ENCODE measurements around the gene CHST13. TPM values are rescaled to one million over a fixed set of nuclear protein-coding genes. Genes with fewer than 3 reads are reported as not detected.

CHST13 gene
- total RNA-seq, 1 donor from 2014 or later = 4.2 TPM

DNA sequence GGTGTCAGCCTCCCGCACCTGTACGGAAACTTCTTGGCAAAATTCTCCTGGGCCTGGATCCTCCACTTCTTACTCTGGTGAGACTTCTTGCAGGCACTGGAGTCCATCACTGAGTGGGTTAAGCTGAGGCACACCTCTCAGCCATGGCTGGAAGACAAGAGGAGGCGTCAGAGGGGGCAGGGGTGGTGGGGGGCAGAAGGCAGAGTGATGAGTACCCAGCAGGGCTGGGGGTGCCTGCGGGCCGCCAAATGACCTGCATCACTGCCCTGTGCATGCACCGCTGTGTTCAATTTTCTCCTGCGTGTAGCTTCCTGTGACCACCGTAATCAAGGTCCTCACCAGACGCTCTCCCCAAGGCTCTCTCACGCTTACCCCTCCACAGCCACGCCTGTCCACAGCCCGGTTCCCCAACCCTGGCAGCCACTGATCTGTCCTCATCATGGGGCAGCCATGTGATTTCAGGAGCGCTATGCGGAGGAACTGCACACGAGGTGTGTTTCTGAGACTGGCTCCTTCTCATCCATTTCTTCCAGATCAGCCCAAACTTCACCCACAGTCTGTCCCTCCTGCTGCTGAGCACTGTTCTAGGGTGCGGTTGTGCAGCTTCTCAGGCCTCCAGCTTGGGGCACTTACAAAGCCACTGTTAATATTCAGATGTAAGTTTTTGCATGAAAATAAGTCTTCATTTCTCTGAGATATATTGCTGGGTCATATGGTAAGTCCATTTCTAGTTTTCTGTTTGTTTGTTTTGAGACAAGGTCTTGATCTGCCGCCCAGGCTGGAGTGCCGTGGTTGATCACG lies 29.5 kb downstream of the CHST13 start:
- intact Hi-C loops (cut with DNase I) = no loop called here
- Histone ChIP-seq H3K4me3 (no peak overlapping the region), H3K27ac (no peak overlapping the region), H3K36me3 (no peaks in the 10 kb centered on the region), H3K9me3 (no peaks in the 10 kb centered on the region), H3K27me3 (no peaks in the 10 kb centered on the region), H3K4me1 (no peaks in the 10 kb centered on the region)
- DNase-seq (ENCODE audit: extremely low spot score in 2 of 2) = peak; percentile 69 to 84
- no peak for TF ChIP-seq POLR2AphosphoS5 (IDR thresholded peaks at IDR 0.05; ENCODE audit: insufficient read depth in 1 of 2, low read depth in 1 of 2)
- TF ChIP-seq, protein P1, sequence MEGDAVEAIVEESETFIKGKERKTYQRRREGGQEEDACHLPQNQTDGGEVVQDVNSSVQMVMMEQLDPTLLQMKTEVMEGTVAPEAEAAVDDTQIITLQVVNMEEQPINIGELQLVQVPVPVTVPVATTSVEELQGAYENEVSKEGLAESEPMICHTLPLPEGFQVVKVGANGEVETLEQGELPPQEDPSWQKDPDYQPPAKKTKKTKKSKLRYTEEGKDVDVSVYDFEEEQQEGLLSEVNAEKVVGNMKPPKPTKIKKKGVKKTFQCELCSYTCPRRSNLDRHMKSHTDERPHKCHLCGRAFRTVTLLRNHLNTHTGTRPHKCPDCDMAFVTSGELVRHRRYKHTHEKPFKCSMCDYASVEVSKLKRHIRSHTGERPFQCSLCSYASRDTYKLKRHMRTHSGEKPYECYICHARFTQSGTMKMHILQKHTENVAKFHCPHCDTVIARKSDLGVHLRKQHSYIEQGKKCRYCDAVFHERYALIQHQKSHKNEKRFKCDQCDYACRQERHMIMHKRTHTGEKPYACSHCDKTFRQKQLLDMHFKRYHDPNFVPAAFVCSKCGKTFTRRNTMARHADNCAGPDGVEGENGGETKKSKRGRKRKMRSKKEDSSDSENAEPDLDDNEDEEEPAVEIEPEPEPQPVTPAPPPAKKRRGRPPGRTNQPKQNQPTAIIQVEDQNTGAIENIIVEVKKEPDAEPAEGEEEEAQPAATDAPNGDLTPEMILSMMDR (IDR thresholded peaks at IDR 0.05) = no peak
- TF ChIP-seq POLR2A (IDR thresholded peaks at IDR 0.05) = no peak

DNA sequence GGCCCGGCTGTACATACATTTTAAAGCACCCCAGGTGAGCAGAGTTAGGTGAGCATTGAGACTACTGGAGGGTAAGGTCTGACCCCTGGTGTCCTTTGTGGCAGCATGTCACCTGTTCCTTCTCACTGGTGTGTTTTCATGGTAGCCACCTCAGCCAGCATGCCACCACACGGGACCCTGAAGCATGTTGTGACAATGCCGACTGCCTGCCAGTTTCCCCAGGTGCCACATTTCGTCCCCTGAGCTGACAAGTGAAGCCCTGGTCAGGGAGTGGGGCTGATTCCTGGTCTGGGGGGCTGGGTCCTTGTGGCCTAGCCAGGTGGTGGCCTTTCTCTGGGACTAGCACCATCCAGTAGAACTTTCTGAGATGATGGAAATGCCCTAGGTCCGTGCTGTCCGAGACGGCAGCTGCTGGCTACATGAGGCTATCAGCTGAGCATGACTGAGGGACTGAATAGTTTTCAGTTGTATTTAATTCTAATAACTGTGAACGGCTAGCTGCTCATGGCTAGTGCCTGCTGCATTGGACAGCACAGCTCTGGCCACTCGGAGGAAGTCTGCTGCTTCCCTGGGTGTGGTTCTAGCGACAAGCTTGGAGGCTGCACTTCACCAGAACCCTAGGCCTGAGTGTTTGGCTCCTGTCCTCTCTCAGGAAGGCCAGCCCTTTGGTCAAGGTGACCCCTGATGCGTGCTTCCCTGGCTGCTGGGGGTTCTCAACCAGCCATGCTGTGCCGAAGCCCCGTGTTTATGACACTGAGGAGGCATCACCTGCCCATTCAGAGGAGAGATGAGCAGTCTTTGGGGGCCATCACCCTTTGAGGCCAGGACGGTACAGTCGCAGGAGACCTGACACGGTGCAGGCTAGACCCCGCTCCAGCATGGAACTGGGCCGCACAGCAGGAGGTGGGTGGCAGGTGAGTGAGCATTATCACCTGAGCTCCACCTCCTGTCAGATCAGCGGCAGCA lies 30.9 kb downstream of the CHST13 start:
- Histone ChIP-seq H3K9me3 (no peaks in the 10 kb centered on the region), H3K27me3 (no peaks in the 10 kb centered on the region), H3K36me3 (no peaks in the 10 kb centered on the region), H3K27ac (no peak overlapping the region), H3K4me3 (no peak overlapping the region), H3K4me1 (no peaks in the 10 kb centered on the region)
- DNase-seq (ENCODE audit: extremely low spot score in 2 of 2) = peak; percentile 70 to 72
- TF ChIP-seq POLR2A (IDR thresholded peaks at IDR 0.05) = no peak
- TF ChIP-seq POLR2AphosphoS5 (IDR thresholded peaks at IDR 0.05; ENCODE audit: insufficient read depth in 1 of 2, low read depth in 1 of 2) = no peak
- TF ChIP-seq, protein P1 (IDR thresholded peaks at IDR 0.05) = no peak
- intact Hi-C loops (cut with DNase I) = no loop called here

DNA sequence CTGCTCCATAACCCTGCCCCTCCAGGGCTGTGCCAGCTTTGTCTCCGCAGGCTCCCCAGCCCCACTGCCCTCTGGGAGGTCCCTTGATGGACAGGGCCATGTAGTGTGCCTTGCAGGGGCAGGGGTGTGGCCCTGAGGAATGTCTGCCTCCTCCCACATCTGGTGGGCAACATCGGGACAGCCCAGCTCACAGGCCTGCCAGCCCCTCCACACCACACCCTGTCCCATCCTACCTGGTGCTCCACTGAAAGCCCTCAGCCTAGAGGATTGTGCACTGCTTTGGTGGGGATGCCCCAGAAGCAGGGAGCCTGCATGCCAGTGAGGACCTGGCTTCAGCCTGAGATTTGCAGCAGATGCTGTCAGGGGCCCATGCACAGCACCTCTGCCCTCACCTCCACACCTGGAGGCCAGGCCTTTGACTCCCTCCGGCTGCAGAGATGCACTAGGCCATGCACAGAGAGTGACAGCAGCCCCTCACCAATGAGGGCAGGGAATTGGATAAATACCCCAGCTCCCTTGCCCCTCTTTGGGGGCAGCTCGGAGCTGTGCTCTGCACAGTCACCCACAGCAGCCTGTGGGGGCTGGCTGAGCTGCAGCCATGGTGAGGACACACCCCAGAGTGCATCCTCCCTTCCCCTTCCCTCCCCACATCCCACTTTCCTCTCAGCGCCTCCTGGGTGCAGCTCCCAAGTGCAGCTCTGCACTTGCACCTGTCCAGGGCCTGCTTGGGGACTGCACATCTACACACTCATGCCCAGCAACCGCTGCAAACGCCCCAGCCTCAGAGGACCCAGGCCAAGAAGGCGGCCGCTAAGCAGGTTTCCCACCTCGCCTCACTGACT lies 32.1 kb downstream of the CHST13 start:
- TF ChIP-seq POLR2A (IDR thresholded peaks at IDR 0.05) (no peak), POLR2AphosphoS5 (IDR thresholded peaks at IDR 0.05; ENCODE audit: insufficient read depth in 1 of 2, low read depth in 1 of 2) (no peak)
- TF ChIP-seq, protein P1 (IDR thresholded peaks at IDR 0.05) = no peak
- Histone ChIP-seq H3K27ac (no peak overlapping the region), H3K9me3 (no peaks in the 10 kb centered on the region), H3K27me3 (no peaks in the 10 kb centered on the region), H3K4me3 (no peak overlapping the region), H3K4me1 (no peaks in the 10 kb centered on the region), H3K36me3 (no peaks in the 10 kb centered on the region)
- DNase-seq (ENCODE audit: extremely low spot score in 2 of 2) = peak; percentile 76 to 84
- intact Hi-C loops (cut with DNase I) = no loop called here

DNA sequence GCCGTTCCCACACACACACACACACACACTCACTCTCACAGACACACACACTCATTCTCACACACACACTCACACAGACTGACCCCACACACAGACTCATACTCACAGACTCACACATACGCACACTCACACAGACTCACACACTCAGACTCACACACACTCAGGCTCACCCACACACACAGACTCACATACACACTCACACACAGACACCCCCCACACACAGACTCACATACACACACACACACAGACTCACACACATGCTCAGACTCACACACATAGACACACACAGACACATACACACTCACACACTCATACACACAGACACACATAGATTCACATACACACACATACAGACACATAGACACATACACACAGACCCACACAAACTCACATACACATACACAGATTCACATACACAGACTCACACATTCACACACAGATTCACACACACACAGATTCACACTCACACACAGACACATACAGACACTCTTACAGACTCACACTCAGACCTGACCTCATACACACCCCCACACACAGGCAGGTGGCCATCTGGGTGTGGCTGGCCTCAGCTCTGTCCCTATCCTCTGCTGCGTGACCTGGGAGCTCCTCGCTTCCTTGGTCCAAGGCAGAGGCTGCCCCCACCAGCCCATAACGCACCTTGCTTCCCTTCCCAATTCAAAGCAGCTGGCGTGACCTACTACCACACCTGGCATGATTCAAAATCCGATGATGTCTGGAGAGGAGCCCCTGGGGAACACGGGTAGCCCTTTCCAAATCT lies 32.9 kb downstream of the CHST13 start:
- Histone ChIP-seq H3K9me3 (no peaks in the 10 kb centered on the region), H3K27ac (no peak overlapping the region), H3K27me3 (no peaks in the 10 kb centered on the region), H3K36me3 (no peaks in the 10 kb centered on the region), H3K4me1 (no peaks in the 10 kb centered on the region), H3K4me3 (no peak overlapping the region)
- intact Hi-C loops (cut with DNase I) = no loop called here
- TF ChIP-seq POLR2AphosphoS5 (IDR thresholded peaks at IDR 0.05; ENCODE audit: insufficient read depth in 1 of 2, low read depth in 1 of 2) = no peak
- TF ChIP-seq POLR2A (IDR thresholded peaks at IDR 0.05) = no peak
- TF ChIP-seq, protein P1 (IDR thresholded peaks at IDR 0.05) = no peak
- DNase-seq (ENCODE audit: extremely low spot score in 2 of 2) = peak; percentile 69 to 92
